ENCODE measurements around the gene ZNF74. TPM values are rescaled to one million over a fixed set of nuclear protein-coding genes. Genes with fewer than 3 reads are reported as not detected.
"Not testable (repeated sequence)": the region's sequence is repeated elsewhere in the genome, so short reads cannot be mapped to it uniquely, and the experiment has no call there.

ZNF74 gene
- total RNA-seq, 4 donors from 2014 or later: 9.6 to 20.0 (median 15.0) TPM

GRCh38 chr22:20378110-20378509 lies 15.8 kb upstream of the ZNF74 start:
- Histone ChIP-seq H3K27me3 (peaks cover 0 to under 1% (median 0%) of the 10 kb centered on the region in 4 donors), H3K27ac (replicated peaks in 1 of 4) (no peak overlapping the region), H3K9me3 (no peaks in the 10 kb centered on the region), H3K4me3 (no peak overlapping the region), H3K4me1 (no peaks in the 10 kb centered on the region), H3K36me3 (no peaks in the 10 kb centered on the region)
- intact Hi-C loops (cut with DNase I): no loop called here
- DNase-seq (ENCODE audit: extremely low spot score): no peak
- TF ChIP-seq POLR2AphosphoS5 (IDR thresholded peaks at IDR 0.05) (no peak), POLR2A (IDR thresholded peaks at IDR 0.05; ENCODE audit: low read depth) (no peak), EP300 (IDR thresholded peaks at IDR 0.05) (no peak), CTCF (IDR thresholded peaks at IDR 0.05) (no peak)
- WGBS: 85% methylated on average over 4 of the region's 4 CpGs

GRCh38 chr22:20378684-20379083 lies 15.3 kb upstream of the ZNF74 start:
- H3K27ac ChIP-seq (replicated peaks in 1 of 4); H3K4me1 ChIP-seq; DNase-seq (ENCODE audit: extremely low spot score); H3K9me3 ChIP-seq; intact Hi-C loops (cut with DNase I); H3K4me3 ChIP-seq; H3K27me3 ChIP-seq; H3K36me3 ChIP-seq: not testable (repeated sequence)
- 93% methylated on average over 5 of the region's 5 CpGs for WGBS

- Histone ChIP-seq H3K4me1 (no peaks in the 10 kb centered on the region), H3K9me3 (no peaks in the 10 kb centered on the region), H3K27me3 (peaks cover 0 to 21% (median 0%) of the 10 kb centered on the region in 4 donors), H3K4me3 (no peak overlapping the region), H3K27ac (replicated peaks in 1 of 4) (no peak overlapping the region), H3K36me3 (no peaks in the 10 kb centered on the region)
- WGBS: 30% methylated on average over 1 of the region's 1 CpG
- no peak for DNase-seq (ENCODE audit: extremely low spot score)
- TF ChIP-seq EP300 (IDR thresholded peaks at IDR 0.05): no peak
- no peak for TF ChIP-seq POLR2AphosphoS5 (IDR thresholded peaks at IDR 0.05)
- no peak for TF ChIP-seq CTCF (IDR thresholded peaks at IDR 0.05)
- TF ChIP-seq POLR2A (IDR thresholded peaks at IDR 0.05; ENCODE audit: low read depth): no peak
- intact Hi-C loops (cut with DNase I): no loop called here
These were observed 13.5 kb upstream of the ZNF74 start for GRCh38 chr22:20380486-20380885.

- intact Hi-C loops (cut with DNase I): no loop called here
- H3K36me3 ChIP-seq: no peaks in the 10 kb centered on the region
- H3K4me3 ChIP-seq: no peak overlapping the region
- WGBS: 81% methylated on average over 9 of the region's 9 CpGs
- peak; percentile 45 for DNase-seq (ENCODE audit: extremely low spot score)
- H3K27me3 ChIP-seq: peaks cover 0 to 25% (median 0%) of the 10 kb centered on the region in 4 donors
- TF ChIP-seq POLR2AphosphoS5 (IDR thresholded peaks at IDR 0.05) (no peak), CTCF (IDR thresholded peaks at IDR 0.05) (no peak), EP300 (IDR thresholded peaks at IDR 0.05) (no peak), POLR2A (IDR thresholded peaks at IDR 0.05; ENCODE audit: low read depth) (no peak)
- H3K9me3 ChIP-seq: no peaks in the 10 kb centered on the region
- no peak overlapping the region for H3K27ac ChIP-seq (replicated peaks in 1 of 4)
- no peaks in the 10 kb centered on the region for H3K4me1 ChIP-seq
These were observed 10.4 kb upstream of the ZNF74 start for GRCh38 chr22:20383538-20383937.

GRCh38 chr22:20384171-20384570 lies 9.8 kb upstream of the ZNF74 start:
- intact Hi-C loops (cut with DNase I): no loop called here
- Histone ChIP-seq H3K9me3 (no peaks in the 10 kb centered on the region), H3K27ac (replicated peaks in 1 of 4) (no peak overlapping the region), H3K4me1 (no peaks in the 10 kb centered on the region), H3K36me3 (no peaks in the 10 kb centered on the region), H3K27me3 (peaks cover 0 to 25% (median 0%) of the 10 kb centered on the region in 4 donors), H3K4me3 (no peak overlapping the region)
- no peak for DNase-seq (ENCODE audit: extremely low spot score)
- no peak for TF ChIP-seq POLR2A (IDR thresholded peaks at IDR 0.05; ENCODE audit: low read depth)
- TF ChIP-seq EP300 (IDR thresholded peaks at IDR 0.05): no peak
- TF ChIP-seq POLR2AphosphoS5 (IDR thresholded peaks at IDR 0.05): no peak
- TF ChIP-seq CTCF (IDR thresholded peaks at IDR 0.05): no peak
- 89% methylated on average over 2 of the region's 2 CpGs for WGBS
